Astrocyte (in vitro differentiated cells and primary cell): Measurements from ENCODE around the gene CLCF1. TPM values are rescaled to one million over a fixed set of nuclear protein-coding genes. Genes with fewer than 3 reads are reported as not detected.

Source experiments
- DNase-seq: peaks from one replicate; pipeline ENCODE4 v3.0.0-alpha.2; 2010; ENCODE audit warnings: low read depth
- FAIRE-seq: peaks from 2 replicates; lab custom pipeline; 2011; peaks lifted over from hg19 to GRCh38; lab: Jason Lieb, UNC
- H2AFZ ChIP-seq: 2 replicates; pipeline ENCODE4 v1.6.0; 2012; ENCODE audit warnings: low read depth, low read length, inconsistent platforms
- H3K27ac ChIP-seq: 2 replicates; pipeline ENCODE4 v1.5.1; 2011; ENCODE audit warnings: low read depth, low read length, inconsistent platforms
- H3K27me3 ChIP-seq: 2 replicates; pipeline ENCODE4 v1.6.0; 2011; ENCODE audit warnings: low read length, inconsistent platforms; ENCODE audit not compliant: insufficient read depth
- H3K36me3 ChIP-seq: 2 replicates; pipeline ENCODE4 v1.5.1; 2011; ENCODE audit warnings: low read length, inconsistent platforms; ENCODE audit not compliant: insufficient read depth
- H3K4me1 ChIP-seq: 2 replicates; pipeline ENCODE4 v1.5.1; 2011; ENCODE audit warnings: low read length, inconsistent platforms; ENCODE audit not compliant: insufficient read depth
- H3K4me2 ChIP-seq: 2 replicates; pipeline ENCODE4 v1.6.0; 2012; ENCODE audit warnings: low read length, inconsistent platforms
- H3K4me3 ChIP-seq: 2 replicates; pipeline ENCODE4 v1.5.1; 2011; ENCODE audit warnings: low read depth, mild to moderate bottlenecking, low read length, inconsistent platforms; ENCODE audit not compliant: insufficient read depth
- H3K79me2 ChIP-seq: 2 replicates; pipeline ENCODE4 v1.6.0; 2012; ENCODE audit warnings: mild to moderate bottlenecking, low read length, inconsistent platforms; ENCODE audit not compliant: insufficient read depth
- H3K9ac ChIP-seq: 2 replicates; pipeline ENCODE4 v1.6.0; 2012; ENCODE audit warnings: mild to moderate bottlenecking, low read length, inconsistent platforms
- H3K9me3 ChIP-seq: 2 replicates; pipeline ENCODE4 v1.5.1; 2012; ENCODE audit warnings: low read depth, mild to moderate bottlenecking, low read length, inconsistent platforms; ENCODE audit not compliant: insufficient read depth
- H4K20me1 ChIP-seq: 2 replicates; pipeline ENCODE4 v1.6.0; 2012; ENCODE audit warnings: low read length, inconsistent platforms; ENCODE audit not compliant: insufficient read depth
- H3K27ac Mint-ChIP-seq: one replicate; pipeline ENCODE4 v1.8.0; 2021; ENCODE audit warnings: mild to moderate bottlenecking, mixed read lengths; ENCODE audit not compliant: unreplicated experiment
- H3K27me3 Mint-ChIP-seq: one replicate; pipeline ENCODE4 v1.8.0; 2021; ENCODE audit warnings: low read depth, mixed read lengths; ENCODE audit not compliant: unreplicated experiment
- H3K36me3 Mint-ChIP-seq: one replicate; pipeline ENCODE4 v1.8.0; 2021; ENCODE audit warnings: low read depth, mixed read lengths; ENCODE audit not compliant: unreplicated experiment
- H3K4me1 Mint-ChIP-seq: one replicate; pipeline ENCODE4 v1.8.0; 2021; ENCODE audit warnings: low read depth, mixed read lengths; ENCODE audit not compliant: unreplicated experiment
- H3K4me3 Mint-ChIP-seq: one replicate; pipeline ENCODE4 v1.8.0; 2021; ENCODE audit warnings: mild to moderate bottlenecking, moderate library complexity, mixed read lengths; ENCODE audit not compliant: unreplicated experiment
- H3K9me3 Mint-ChIP-seq: one replicate; pipeline ENCODE4 v1.8.0; 2021; ENCODE audit warnings: mild to moderate bottlenecking, mixed read lengths; ENCODE audit not compliant: unreplicated experiment
- CTCF ChIP-seq: IDR thresholded peaks from 2 replicates; pipeline ENCODE4 v1.5.1; 2011; ENCODE audit warnings: low read depth, mild to moderate bottlenecking, inconsistent platforms, low read length, moderate library complexity; ENCODE audit not compliant: insufficient read depth
- EZH2 ChIP-seq: IDR thresholded peaks from 2 replicates; pipeline ENCODE4 v1.6.1; 2012; ENCODE audit warnings: mild to moderate bottlenecking, low read length, inconsistent platforms; ENCODE audit not compliant: insufficient read depth
- total RNA-seq: library from RNA; stranded (reverse); gene quantifications from 2 replicates; pipeline ENCODE4 v1.2.1, GENCODE V29; 2021

The CLCF1 gene
- total RNA-seq, 1 donor from 2014 or later = 17.6 TPM

DNA sequence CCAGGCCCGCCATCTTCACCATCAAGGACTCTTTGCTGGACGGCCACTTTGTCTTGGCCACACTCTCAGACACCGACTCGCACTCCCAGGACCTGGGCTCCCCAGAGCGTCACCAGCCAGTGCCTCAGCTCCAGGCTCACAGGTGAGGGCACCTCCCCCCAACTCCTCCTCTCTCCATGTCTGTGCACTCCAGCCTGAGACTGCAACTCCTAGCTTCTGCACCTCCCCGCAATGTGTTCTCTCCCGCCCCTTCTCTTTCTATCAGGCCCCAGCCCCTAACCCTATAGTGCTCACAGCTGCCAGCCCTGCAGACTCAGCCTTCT, 22.8 kb upstream of the CLCF1 start:
- Histone ChIP-seq H3K79me2 (peaks cover 48% of the 10 kb centered on the region), H3K9me3 (no peaks in the 10 kb centered on the region), H3K4me2 (no peak overlapping the region), H3K27me3 (no peaks in the 10 kb centered on the region), H2AFZ (no peak overlapping the region), H4K20me1 (peaks cover 36% of the 10 kb centered on the region), H3K4me3 (no peak overlapping the region), H3K36me3 (peaks cover 2% of the 10 kb centered on the region), H3K27ac (no peak overlapping the region), H3K4me1 (peaks cover 20% of the 10 kb centered on the region), H3K9ac (no peak overlapping the region)
- H3K9me3 Mint-ChIP-seq = no peaks in the 10 kb centered on the region
- no peak for DNase-seq
- no peak overlapping the region for H3K4me3 Mint-ChIP-seq
- H3K36me3 Mint-ChIP-seq = peaks cover 22% of the 10 kb centered on the region
- no peak for FAIRE-seq
- H3K27me3 Mint-ChIP-seq = no peaks in the 10 kb centered on the region
- H3K4me1 Mint-ChIP-seq = peaks cover 14% of the 10 kb centered on the region
- no peak overlapping the region for H3K27ac Mint-ChIP-seq
- no peak for TF ChIP-seq CTCF

GRCh38 chr11:67395555-67396258, 22.3 kb upstream of the CLCF1 start:
- H2AFZ ChIP-seq = no peak overlapping the region
- Mint-ChIP-seq H3K9me3 (no peaks in the 10 kb centered on the region), H3K4me3 (no peak overlapping the region), H3K36me3 (peaks cover 22% of the 10 kb centered on the region), H3K27ac (no peak overlapping the region), H3K4me1 (peaks cover 13% of the 10 kb centered on the region), H3K27me3 (no peaks in the 10 kb centered on the region)
- TF ChIP-seq EZH2 (no peak), CTCF (no peak)
- FAIRE-seq (no peak), DNase-seq (no peak)
- peaks cover 31% of the 10 kb centered on the region for H4K20me1 ChIP-seq
- peaks cover 2% of the 10 kb centered on the region for H3K36me3 ChIP-seq
- H3K9ac ChIP-seq = no peak overlapping the region
- no peak overlapping the region for H3K4me2 ChIP-seq
- peaks cover 46% of the 10 kb centered on the region for H3K79me2 ChIP-seq
- H3K27ac ChIP-seq = no peak overlapping the region
- no peaks in the 10 kb centered on the region for H3K27me3 ChIP-seq
- no peak overlapping the region for H3K4me3 ChIP-seq
- no peaks in the 10 kb centered on the region for H3K9me3 ChIP-seq
- peaks cover 19% of the 10 kb centered on the region for H3K4me1 ChIP-seq

GRCh38 chr11:67393990-67394389, 20.6 kb upstream of the CLCF1 start:
- TF ChIP-seq CTCF = no peak
- no peak for TF ChIP-seq EZH2
- no peaks in the 10 kb centered on the region for H3K9me3 ChIP-seq
- H4K20me1 ChIP-seq = peaks cover 22% of the 10 kb centered on the region
- no peak overlapping the region for H3K9ac ChIP-seq
- H3K27me3 ChIP-seq = no peaks in the 10 kb centered on the region
- H3K79me2 ChIP-seq = peaks cover 29% of the 10 kb centered on the region
- H3K36me3 Mint-ChIP-seq = peaks cover 16% of the 10 kb centered on the region
- peaks cover 10% of the 10 kb centered on the region for H3K4me1 ChIP-seq
- FAIRE-seq (no peak), DNase-seq (no peak)
- no peak overlapping the region for H3K4me3 ChIP-seq
- H2AFZ ChIP-seq = no peak overlapping the region
- no peaks in the 10 kb centered on the region for H3K27me3 Mint-ChIP-seq
- H3K4me2 ChIP-seq = no peak overlapping the region
- no peaks in the 10 kb centered on the region for H3K9me3 Mint-ChIP-seq
- peaks cover 7% of the 10 kb centered on the region for H3K4me1 Mint-ChIP-seq
- no peaks in the 10 kb centered on the region for H3K36me3 ChIP-seq
- H3K27ac Mint-ChIP-seq = no peak overlapping the region
- H3K27ac ChIP-seq = no peak overlapping the region
- H3K4me3 Mint-ChIP-seq = peak overlapping the region; percentile 70
